EH (cell line): ENCODE measurements around the gene MYO16.

Source experiments
- DNase-seq: peaks from one replicate; pipeline ENCODE4 v3.0.0-alpha.2; 2015; ENCODE audit warnings: low read depth

MYO16 gene

DNA sequence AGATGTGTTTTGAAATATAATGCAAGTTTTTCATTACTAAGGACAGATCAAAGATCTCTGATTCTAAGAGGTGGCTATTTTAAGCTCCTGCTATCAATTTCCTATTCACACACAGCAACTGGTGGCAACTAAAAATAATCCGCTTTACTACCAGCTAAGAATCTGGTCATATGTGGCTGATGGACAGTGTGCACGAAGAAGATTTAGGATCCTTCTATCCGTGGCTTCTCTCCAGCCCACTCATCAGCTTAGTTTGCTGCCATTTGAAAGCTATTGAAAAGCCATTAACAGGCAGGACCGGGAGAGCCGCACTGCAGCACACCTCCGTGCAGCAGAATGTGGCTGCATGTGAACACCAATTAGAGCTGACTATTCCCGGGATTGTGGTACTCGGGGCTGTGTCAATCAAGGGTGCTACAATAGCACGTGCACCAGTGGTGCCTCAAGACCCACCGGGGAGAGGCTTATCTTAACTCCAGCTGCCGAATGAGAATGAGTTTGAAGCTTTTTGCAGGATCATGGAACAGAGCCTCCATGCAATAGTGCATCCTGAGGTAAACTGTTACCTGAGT lies at the start of gene MYO16:
Gene MYO16 (plus strand): TSS at position 431 of the 572 bp plus-strand sequence. CDS start 234 bp downstream, outside the sequence.
- no peak for DNase-seq

DNA sequence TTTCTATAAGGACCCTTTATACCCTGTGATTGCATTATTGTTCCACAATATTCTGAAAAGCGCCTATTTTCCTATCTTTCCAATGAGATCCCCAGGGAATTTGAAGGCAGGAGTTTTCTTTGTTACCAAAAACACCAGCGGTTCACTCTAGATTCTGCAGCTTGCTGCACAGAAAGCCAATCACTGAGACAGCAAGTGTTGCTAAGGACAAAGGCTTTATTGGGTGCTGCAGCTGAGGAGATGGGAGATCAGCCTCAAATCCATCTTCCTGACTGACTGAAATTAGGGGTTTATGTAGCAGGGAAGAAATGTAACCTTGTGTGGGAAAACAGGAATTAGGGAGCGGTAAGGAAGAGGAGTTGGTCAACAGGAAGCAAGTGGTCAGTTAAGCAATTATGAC lies 42.6 kb upstream of the MYO16 start:
- DNase-seq, result no peak

DNA sequence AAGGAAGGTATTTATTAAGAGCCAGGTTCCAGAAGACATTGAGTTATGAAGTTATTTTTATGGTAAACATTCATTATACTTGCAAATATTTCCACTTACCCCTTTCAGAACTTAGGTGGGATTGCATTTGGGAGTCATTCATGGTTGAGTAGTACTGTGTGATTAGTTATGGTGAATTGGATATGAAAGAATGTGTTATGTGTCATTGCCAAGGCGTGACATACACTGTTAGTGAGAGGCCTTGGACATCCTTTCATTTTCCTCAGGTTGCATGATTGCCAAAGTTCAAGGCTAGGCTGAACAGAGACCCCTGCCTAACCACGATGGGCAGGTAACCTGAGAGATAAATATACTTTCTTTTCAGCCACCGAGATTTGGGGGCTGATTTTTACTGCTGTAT lies 40.9 kb upstream of the MYO16 start:
- DNase-seq, result no peak

DNA sequence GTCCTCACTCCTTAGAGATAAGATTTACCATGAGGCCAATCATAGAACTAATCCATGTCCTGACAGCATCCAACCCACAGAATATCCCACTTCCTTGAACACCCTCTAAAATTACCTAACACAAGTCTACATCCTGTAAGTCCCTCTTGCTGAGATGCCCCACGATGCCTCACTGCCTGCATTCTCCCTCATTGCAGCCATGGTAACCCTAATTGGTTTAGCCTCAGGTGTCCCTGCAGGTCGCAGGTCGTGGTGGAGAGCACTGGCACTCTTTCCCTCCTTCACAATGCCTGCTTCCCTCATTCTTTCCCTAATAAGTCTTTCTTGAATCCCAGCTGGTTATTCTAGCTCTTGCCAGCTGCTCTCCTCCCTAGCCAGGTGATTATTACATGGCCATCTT lies 35.3 kb upstream of the MYO16 start:
- DNase-seq, result no peak

DNA sequence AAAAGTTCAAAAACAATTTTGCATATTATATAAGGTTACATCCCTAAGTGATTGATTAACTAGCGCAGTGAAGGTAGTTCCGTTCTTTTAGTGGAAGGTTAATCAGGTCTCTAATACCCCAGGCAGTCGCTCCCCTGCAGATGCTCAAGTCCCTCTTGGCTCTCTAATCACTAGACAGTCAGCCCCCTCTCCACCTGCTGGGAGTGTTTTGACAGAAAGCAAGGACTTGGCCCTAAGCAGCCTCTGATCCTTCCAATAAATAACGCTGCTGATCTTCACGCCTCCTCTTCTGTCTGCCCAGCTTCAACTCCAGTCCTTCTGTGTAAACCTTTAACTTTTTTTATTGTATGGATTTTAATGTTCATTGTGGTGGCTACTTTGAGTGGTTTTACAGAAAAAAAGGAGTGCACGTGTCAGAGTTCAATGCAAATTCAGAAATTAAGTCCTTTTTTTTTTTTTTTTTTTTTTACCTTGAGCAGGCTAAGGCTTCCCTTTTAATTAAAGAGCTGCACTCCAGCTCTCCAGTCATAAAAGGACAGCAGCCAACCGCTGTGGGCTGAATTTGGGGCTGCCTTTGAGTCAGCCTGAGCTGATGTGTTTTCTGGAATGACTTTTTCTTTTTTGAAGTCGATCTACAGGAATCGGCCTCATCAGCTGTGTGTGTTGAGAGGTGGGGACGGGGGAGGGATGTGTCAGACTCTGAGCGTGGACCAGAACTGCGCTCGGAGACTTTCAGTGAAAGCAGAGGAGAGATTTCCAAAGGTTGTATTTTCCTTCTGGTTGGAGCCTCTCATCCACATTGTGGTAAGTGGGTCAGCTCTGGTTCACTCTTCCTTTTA lies 33.8 kb upstream of the MYO16 start:
- DNase-seq, result no peak

DNA sequence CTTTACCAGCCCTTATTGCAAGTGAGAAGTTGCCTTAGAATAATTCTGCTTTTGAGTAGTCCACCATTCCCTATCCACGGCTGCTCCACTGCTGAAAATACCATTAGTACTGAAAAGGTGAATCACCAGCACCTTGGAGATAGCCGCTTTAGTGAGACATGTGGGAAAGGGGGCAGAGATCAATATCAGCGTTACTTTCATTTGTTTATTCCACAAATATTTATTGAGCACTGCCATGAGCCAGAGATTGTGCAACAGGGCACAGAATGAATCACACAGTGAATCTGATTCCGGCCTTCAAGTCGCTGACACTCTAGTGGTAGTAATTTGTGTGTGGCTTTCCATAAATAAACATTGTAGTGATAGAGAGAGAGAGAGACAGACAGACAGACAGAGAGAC lies 31.5 kb upstream of the MYO16 start:
- DNase-seq, result no peak

DNA sequence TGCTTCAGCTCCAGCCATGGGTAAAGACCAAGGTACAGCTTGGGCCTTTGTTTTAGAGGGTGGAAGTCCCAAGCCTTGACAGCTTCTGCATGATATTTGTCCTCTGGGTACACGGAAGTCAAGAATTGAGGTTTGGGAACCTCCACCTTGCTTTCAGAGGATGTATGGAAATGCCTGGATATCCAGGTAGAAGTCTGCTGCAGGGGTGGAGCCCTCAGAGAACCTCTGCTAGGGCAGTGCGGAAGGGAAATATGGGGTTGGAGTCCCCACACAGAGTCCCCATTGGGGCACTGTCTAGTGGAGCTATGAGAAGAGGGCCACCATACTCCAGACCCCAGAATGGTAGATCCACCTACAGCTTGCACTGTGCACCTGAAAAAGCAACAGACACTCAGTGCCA lies 23.0 kb upstream of the MYO16 start:
- no peak for DNase-seq

DNA sequence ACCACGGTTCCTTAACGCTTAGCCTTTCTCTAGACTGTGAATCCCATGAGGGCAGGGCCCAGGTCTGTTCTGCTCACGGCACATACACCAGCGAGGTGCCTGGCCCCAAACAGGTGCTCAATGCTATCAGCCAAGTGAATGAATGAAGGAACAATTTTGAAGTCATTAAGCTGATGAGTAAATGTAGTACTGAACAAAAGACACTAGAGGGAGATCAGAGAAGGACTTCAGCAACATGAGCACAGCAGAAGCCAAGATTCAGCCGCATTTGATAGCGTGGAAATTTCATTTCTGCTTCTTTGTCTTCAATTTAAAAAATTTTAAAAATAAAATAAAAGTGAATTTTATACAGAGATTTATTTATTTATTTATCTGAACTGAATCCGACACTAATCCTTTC lies 20.1 kb upstream of the MYO16 start:
- peak; percentile 4 for DNase-seq

DNA sequence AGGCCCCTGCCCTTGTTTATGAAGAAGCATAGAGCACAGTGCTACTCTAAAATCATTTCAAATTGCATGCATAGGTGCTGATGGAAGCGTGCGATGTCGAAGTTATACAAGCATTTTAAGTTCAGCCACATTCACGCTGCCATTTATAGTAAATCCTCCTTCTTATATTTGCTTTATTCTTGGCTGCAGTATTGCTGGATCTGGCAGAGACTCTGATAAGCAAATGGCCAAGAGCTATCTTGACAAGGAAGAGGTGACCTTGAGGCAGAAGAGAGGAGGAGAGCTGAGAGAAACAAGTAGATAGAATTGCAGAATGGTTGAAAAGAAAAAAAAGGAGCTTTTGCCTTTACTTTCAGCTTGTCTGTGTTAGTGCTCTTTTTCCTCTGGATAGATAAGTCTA lies 18.9 kb upstream of the MYO16 start:
- DNase-seq, result no peak

DNA sequence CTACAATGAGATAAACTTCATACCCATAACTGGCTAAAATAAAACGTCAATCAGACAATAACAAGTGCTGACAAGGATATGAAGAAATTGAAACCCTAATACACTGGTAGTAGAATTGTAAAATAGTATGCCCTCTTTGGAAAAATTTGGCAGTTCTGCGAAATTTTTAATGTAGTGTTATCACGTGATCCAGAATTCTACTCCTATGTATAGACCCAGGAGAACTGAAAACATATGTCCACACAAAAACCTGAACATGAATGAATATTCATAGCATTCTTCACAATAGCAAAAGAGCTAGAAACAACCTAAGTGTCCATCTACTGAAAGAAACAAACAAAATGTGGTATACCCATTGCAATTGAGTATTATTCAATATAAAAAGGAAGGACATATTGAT lies 14.2 kb upstream of the MYO16 start:
- DNase-seq, result no peak

DNA sequence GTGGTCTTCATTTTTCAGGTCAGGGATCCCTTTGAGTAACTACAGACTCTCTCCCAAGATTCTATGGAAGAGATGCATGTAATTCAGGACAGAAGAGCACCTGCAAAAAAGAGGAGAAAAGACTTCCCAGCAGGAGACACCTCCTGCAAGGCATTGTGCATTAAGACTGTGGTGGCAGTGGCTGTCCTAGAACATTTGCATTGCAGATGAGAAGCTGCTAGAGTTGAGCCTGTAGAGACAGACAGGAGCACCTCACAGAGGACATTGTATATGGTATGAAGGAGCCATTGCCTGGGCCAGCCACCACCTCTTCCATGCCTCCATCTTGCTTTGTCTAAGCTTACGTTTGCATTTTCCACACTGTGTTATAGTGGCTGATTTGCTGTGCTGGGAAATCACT lies 11.2 kb upstream of the MYO16 start:
- DNase-seq, result no peak

DNA sequence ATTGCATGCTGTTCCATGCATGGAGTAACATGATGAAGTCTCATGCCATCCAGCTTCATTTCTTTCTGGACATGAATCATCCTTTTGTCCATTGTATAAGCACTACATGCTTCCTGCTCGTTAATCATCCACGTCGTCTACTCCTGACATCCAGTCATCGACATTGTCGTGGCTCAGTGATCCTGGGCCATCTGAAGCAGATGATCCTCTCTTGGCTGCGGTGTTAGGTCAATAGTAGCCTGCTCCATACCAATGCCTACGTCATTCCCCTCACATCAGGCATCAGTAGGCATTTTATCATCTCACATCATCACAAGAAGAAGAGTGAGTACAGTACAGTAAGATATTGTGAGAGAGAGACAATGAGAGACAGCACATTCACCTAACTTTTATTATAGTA lies 7.9 kb upstream of the MYO16 start:
- DNase-seq, result no peak

DNA sequence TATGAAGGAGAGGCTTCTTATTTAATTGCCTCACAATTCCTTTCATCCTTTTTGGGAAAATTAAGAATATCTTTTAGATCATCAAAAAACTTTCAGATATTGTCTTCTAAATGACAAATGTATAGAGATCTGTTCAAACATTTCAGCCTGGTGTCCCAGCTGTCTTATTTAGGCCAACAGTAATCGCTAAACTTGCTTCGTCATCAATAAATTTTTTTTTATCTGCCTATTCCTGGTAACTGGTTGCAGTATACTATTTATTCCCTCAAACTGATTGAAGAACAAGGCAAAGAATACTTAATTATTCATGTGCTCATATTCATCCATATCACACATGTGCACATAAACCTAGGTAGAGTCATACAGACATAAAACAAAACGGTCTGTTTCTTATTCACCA lies 5.3 kb upstream of the MYO16 start:
- no peak for DNase-seq

DNA sequence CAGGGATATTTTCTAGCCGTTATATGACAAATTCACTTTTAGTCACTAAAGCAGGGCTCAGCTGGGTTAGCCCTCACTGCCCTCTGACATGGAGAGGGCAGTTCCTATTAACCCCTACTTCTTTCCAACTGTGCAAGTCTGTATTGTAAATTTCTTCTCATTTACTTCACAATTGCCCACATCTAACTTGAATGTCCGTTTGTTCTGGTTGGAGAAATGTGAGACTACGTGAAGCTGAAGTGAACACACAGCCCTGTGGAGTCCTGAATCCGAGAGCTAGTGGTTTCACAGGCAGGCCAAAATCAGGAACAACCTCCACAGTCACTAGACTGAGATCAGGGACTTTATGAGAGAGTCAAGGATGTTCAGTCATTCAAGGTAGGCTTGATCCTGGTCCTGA lies 4.4 kb upstream of the MYO16 start:
- DNase-seq, result no peak

DNA sequence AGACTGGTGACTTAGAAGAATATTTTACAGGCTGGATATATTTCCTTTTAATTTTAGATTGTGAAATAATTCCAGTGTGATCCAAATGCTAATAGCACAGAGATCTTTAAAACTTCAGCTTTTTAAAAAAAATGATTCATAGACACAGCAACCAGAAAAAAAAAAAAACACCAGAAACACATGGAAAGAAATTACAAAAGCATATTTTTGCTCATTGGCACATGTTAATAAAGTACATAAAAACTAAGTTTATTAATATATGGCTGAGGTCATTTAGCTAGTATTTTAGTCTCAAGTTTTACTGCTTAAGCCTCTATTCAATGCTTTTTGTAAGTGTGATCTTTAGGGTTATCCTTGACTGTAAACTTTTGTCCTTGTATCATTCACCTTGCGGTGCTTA lies 577 bp downstream of the MYO16 start:
- no peak for DNase-seq

DNA sequence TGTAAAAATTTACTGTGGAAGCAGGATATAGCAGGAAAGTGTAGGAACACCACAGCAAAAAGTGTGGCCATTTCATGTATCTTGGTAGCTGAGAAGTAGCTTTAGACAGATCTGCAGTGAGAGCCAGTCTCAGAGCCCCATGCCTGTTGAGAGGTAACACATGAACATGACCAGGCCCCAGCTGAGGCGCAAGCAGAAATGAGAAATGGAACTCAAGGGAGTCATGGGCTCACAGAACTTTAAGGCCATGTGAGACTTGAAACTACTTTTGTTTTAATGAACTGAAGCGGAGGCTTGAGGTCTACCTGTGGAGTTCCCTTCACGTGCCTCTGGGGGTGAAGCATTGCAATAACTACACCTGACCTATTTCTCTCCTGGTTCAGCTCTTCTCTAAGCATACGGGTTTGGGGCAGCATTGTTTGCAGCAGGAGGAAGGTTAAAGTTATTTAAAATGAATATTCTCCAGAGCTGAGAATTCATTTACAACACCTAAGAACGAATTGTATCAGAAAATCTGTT lies 3.3 kb downstream of the MYO16 start:
- DNase-seq, result no peak

DNA sequence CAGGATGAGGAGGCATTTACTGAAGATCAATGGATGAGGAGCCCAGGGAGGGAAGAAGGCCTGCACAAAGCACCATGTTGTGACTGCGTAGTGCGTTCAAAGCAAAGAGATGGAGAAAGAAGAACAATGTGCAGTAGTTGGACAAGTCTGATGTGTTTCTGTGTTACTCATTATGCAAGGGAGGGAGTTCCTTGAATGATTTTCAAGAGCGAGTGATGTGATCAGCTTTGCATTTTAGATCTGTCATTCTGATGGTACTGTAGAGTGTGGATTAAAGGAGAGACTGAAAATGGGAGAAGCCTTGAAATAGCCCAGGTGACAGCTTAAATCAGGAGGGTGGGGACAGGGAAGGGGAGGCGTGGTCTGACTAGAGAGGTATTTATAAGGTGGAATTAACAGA lies 9.5 kb downstream of the MYO16 start:
- DNase-seq, result no peak

DNA sequence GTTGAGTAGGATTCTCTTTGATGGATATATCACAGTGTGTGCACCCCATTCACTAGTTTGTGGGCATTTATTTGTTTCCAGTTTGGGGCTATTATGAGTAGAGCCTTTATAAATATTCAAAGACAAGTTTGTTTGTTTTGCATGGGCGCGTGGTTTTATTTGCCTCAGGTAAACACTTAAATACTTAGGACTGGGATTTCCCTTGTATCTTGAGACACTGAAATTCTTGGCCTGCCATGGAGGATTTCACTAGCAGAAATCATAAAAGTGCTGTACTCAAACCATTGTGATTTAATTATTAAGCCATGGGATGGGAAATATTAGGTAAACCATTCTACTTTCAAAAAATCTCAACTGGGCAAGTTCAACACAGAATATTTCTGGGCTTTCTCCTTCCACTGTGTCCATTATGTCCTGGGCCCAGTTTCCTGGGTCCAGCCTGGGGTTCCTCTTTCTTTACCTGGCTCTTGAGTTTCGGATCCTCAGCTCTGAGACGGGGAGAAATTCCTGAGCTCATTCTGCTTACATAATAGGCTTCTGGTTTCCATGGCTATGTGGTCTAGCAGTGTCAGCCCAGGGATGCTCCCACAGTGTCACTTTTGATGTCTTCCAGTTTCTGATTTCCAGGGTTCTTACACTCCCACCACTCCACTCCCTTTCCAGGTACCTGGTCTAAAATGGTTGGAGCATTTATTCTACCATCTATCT lies 14.4 kb downstream of the MYO16 start:
- no peak for DNase-seq

DNA sequence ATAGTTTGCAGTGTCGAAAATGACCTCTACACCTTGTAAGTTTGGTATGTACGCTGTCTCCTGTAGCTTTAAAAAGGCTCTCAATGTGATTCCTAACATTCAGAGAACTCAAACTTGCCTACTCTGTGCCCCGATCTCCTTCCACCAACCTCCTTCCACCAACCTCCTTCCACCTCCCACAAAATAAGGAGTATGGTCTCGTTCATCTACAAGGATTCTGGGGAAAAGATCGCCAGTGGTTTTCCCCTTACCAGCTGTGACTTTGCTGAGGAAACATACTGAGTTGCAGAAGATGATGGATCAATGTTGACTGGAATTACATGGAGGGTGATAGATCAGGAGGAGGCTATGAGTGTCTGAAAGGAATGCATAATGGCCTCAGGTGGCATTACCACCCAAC lies 16.0 kb downstream of the MYO16 start:
- DNase-seq, result no peak

DNA sequence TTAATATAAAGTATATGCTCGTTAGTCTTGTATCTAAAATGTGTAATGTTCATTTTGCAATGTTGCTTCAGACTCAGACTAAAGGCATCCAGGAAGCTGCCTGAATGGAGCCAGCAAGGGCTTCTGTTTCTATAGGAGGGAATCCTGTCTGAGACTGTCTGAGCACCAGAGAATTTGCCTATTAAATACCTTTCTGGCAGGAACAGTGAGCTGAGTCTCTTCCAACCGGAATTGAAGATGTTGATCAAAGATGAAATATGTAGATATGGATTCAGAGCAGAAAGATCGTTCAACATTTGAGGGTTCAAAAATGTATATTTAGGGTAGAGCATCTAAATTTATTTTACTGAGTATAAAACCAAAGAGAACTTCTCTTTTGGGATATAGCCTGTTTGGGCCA lies 20.9 kb downstream of the MYO16 start:
- DNase-seq, result no peak

DNA sequence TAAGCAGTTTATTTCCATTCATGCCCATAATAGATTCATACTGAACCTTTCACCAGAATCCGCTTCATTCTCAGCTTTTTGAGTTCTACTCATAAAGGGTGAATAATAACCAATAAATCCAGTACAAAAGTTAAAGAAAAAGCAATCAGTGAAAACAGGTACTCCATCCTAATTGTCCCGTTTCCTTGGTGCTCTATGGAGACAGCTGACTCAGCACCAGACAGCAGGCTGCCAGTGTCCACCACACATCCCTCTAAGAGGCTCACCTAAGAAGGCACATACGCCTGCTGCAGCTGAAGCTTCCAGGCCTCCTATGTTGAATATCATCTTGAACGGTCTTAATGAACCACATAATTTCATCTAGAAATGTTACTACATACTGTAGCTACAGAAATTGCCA lies 27.3 kb downstream of the MYO16 start:
- no peak for DNase-seq

DNA sequence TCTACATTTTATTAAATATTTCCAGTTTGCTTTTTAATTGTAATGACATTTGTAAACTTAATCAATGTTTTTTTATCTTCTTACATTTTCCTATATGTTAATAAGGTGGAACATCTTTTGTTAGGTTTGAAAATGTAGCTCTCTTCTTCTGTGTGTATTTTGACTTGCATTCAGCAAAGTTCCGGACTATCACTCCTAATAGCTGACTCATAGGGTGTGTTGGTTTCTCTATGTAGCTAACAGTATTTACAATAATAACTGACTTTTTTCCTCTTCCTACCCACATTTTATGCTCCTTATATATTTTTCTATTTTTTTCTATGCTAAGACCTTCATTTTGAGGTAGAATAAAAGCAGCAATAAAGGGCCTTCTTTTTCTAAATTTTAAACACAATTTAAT lies 28.1 kb downstream of the MYO16 start:
- no peak for DNase-seq

DNA sequence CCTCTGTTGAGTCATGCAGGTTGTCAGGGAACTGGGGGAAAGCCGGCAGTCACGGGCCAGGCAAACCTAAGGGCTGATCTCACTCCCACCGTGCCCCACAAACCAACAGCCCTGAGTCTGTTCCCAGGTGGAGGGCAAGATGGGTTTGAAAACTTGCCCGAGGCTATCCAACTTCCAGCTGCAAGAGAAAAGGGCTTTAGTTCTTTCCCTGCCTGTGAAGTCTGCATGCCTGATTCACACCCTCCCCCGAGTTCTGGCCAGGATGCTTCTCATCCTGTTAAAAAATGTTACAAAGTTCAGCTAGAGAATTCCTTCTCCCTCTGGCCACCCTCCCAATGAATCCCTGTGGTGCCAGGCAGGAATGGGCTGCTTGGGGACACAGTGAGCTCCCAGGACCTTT lies 33.1 kb downstream of the MYO16 start:
- DNase-seq, result no peak
